IMR-90 (cell line): ENCODE results near the gene NRL. TPM values are rescaled to one million over a fixed set of nuclear protein-coding genes. Genes with fewer than 3 reads are reported as not detected.

Experiments used
- ATAC-seq: fragments of 200-7000 bp; cut with Tn5 transposase; 2 replicates; pipeline ENCODE4 v1.9.1; 2020; ENCODE audit warnings: low read depth, mild to moderate bottlenecking, moderate library complexity
- BruUV-seq: library from RNA; stranded (reverse); fragments of 400-500 nt; replicated peaks from 2 replicates; lab custom pipeline; 2021; lab: Mats Ljungman, UMichigan
- CTCF ChIA-PET: fragments of 300-600 bp; formaldehyde crosslinking; extraction: SDS; loops from one replicate; lab custom pipeline; 2021; ENCODE audit warnings: antibody characterized with exemption; lab: Yijun Ruan, JAX
- POLR2A ChIA-PET: fragments of 300-600 bp; sonication (Branson Sonifier 250); formaldehyde crosslinking; loops from one replicate; lab custom pipeline; 2022; ENCODE audit warnings: antibody characterized with exemption; ENCODE audit not compliant: unreplicated experiment; lab: Charles Lee
- DNase-seq: peaks from one replicate; pipeline ENCODE4 v3.0.0; 2013
- H2AFZ ChIP-seq: replicated peaks from 2 replicates; pipeline ENCODE3; 2013; ENCODE audit warnings: low read length, mild to moderate bottlenecking; ENCODE audit not compliant: poor library complexity
- H2AK5ac ChIP-seq: 2 replicates; pipeline ENCODE4 v1.6.1; 2013; ENCODE audit warnings: low read depth, low read length, inconsistent platforms
- H2AK9ac ChIP-seq: replicated peaks from 2 replicates; pipeline ENCODE3; 2013; ENCODE audit warnings: mild to moderate bottlenecking, low read depth, low read length, moderate library complexity; ENCODE audit not compliant: poor library complexity
- H2BK120ac ChIP-seq: 2 replicates; pipeline ENCODE4 v1.6.1; 2013; ENCODE audit warnings: low read depth, low read length, inconsistent platforms
- H2BK15ac ChIP-seq: 3 replicates; pipeline ENCODE4 v1.6.1; 2013; ENCODE audit warnings: low read depth, low read length, inconsistent platforms
- H2BK20ac ChIP-seq: 2 replicates; pipeline ENCODE4 v1.6.1; 2013; ENCODE audit warnings: low read depth, mild to moderate bottlenecking, inconsistent platforms, low read length, moderate library complexity
- H2BK5ac ChIP-seq: 2 replicates; pipeline ENCODE4 v1.6.1; 2013; ENCODE audit warnings: mild to moderate bottlenecking, low read depth, low read length, inconsistent platforms; ENCODE audit not compliant: poor library complexity, severe bottlenecking
- H3K14ac ChIP-seq: replicated peaks from 2 replicates; pipeline ENCODE4 v1.6.1; 2013; ENCODE audit warnings: low read depth, low read length, inconsistent platforms
- H3K18ac ChIP-seq: 2 replicates; pipeline ENCODE4 v1.6.1; 2013; ENCODE audit warnings: low read depth, low read length, control low read depth
- H3K23ac ChIP-seq: 2 replicates; pipeline ENCODE4 v1.6.1; 2013; ENCODE audit warnings: low read depth, low read length, inconsistent platforms
- H3K27ac ChIP-seq: 2 replicates; pipeline ENCODE4 v1.5.1; 2013; ENCODE audit warnings: mild to moderate bottlenecking, control low read depth, low read length; ENCODE audit not compliant: insufficient read depth
- H3K27me3 ChIP-seq: 2 replicates; pipeline ENCODE4 v1.6.1; 2013; ENCODE audit warnings: low read length; ENCODE audit not compliant: control insufficient read depth, insufficient read depth
- H3K36me3 ChIP-seq: 2 replicates; pipeline ENCODE4 v1.6.1; 2013; ENCODE audit warnings: low read length, mixed read lengths; ENCODE audit not compliant: control insufficient read depth, insufficient read depth
- H3K4ac ChIP-seq: 2 replicates; pipeline ENCODE4 v1.6.1; 2013; ENCODE audit warnings: low read depth, low read length, inconsistent platforms
- H3K4me1 ChIP-seq: 2 replicates; pipeline ENCODE4 v1.6.1; 2013; ENCODE audit warnings: low read length, mixed read lengths; ENCODE audit not compliant: control insufficient read depth, insufficient read depth
- H3K4me2 ChIP-seq: 2 replicates; pipeline ENCODE4 v1.6.1; 2013; ENCODE audit warnings: low read depth, mild to moderate bottlenecking, control low read depth, low read length, moderate library complexity
- H3K4me3 ChIP-seq: 2 replicates; pipeline ENCODE4 v1.5.1; 2013; ENCODE audit warnings: low read depth, mild to moderate bottlenecking, control low read depth, low read length, moderate library complexity; ENCODE audit not compliant: insufficient read depth
- H3K56ac ChIP-seq: 2 replicates; pipeline ENCODE4 v1.6.1; 2013; ENCODE audit warnings: low read length, inconsistent platforms; ENCODE audit not compliant: insufficient read depth; ENCODE audit errors: extremely low read depth
- H3K79me1 ChIP-seq, 2 experiments: 2 replicates each; pipeline ENCODE4 v1.6.1; 2013; ENCODE audit warnings: low read length in 2 of 2, inconsistent platforms in 1 of 2, low read depth in 1 of 2
- H3K9ac ChIP-seq: 2 replicates; pipeline ENCODE4 v1.6.1; 2013; ENCODE audit warnings: low read depth, low read length, control low read depth
- H3K9me1 ChIP-seq: 2 replicates; pipeline ENCODE4 v1.6.1; 2013; ENCODE audit warnings: low read length, inconsistent platforms; ENCODE audit not compliant: insufficient read depth
- H3K9me3 ChIP-seq: 2 replicates; pipeline ENCODE4 v1.6.1; 2013; ENCODE audit warnings: low read length; ENCODE audit not compliant: control insufficient read depth, insufficient read depth
- H4K20me1 ChIP-seq: 2 replicates; pipeline ENCODE4 v1.6.1; 2013; ENCODE audit warnings: low read length, inconsistent platforms; ENCODE audit not compliant: insufficient read depth
- H4K5ac ChIP-seq: 2 replicates; pipeline ENCODE4 v1.6.1; 2013; ENCODE audit warnings: mild to moderate bottlenecking, low read depth, low read length, control low read depth
- H4K8ac ChIP-seq, 2 experiments: 2 replicates each; pipeline ENCODE4 v1.6.1; 2013; ENCODE audit warnings: low read depth in 2 of 2, low read length in 2 of 2, control low read depth in 1 of 2, inconsistent platforms in 1 of 2
- H4K91ac ChIP-seq: 2 replicates; pipeline ENCODE4 v1.6.1; 2013; ENCODE audit warnings: low read depth, low read length, inconsistent platforms; ENCODE audit not compliant: insufficient read depth
- BHLHE40 ChIP-seq: fragments of 150-350 bp; IDR thresholded peaks from 2 replicates; pipeline ENCODE4 v1.6.1; 2016; ENCODE audit warnings: mild to moderate bottlenecking, low read depth, low read length
- MAFK ChIP-seq: IDR thresholded peaks from 2 replicates; pipeline ENCODE4 v1.6.1; 2012; ENCODE audit warnings: low read depth, low read length, improper control_type of control experiment
- RAD21 ChIP-seq: IDR thresholded peaks from 2 replicates; pipeline ENCODE4 v1.6.1; 2012; ENCODE audit warnings: low read length, improper control_type of control experiment
- RFX5 ChIP-seq: IDR thresholded peaks from 2 replicates; pipeline ENCODE4 v1.8.0; 2012; ENCODE audit warnings: low read depth, mild to moderate bottlenecking, low read length, moderate library complexity
- WGBS, 2 experiments: methylation state at CpG; one replicate each; pipeline versions ENCODE4 v1.1.5 to v1.1.7; 2013; ENCODE audit warnings: missing lambda C conversion rate in 2 of 2; ENCODE audit not compliant: insufficient read length in 1 of 2; ENCODE audit errors: extremely low coverage in 2 of 2; 5-methylcytosine and 5-hydroxymethylcytosine counted together
- dilution Hi-C: fragments of 300-500 bp; cut with HindIII; formaldehyde crosslinking; loops from one replicate; pipeline ENCODE4 v1.14.3; 2018; ENCODE audit warnings: low sequenced_read_pairs; ENCODE audit not compliant: unreplicated experiment
- in situ Hi-C: fragments of 300-500 bp; cut with MboI; formaldehyde crosslinking; loops from 3 replicates; pipeline ENCODE4 v1.14.3; 2019; ENCODE audit warnings: low sequenced_read_pairs, inconsistent platforms, mixed read lengths
- intact Hi-C: fragments of 100-400 bp; cut with micrococcal nuclease; formaldehyde crosslinking; loops from 2 replicates; pipeline ENCODE4 v1.10.0; 2022
- polyA plus RNA-seq, 3 experiments: library from polyadenylated mRNA; depleted of rRNA; stranded (reverse); fragments of >200 nt; gene quantifications; 2 replicates each; pipeline ENCODE4 v1.2.3, GENCODE V29; 2012; ENCODE audit warnings: low replicate concordance in 1 of 3
- total RNA-seq: library from RNA; depleted of rRNA; stranded (reverse); fragments of >200 nt; gene quantifications from 2 replicates; pipeline ENCODE4 v1.2.3, GENCODE V29; 2012

Gene NRL
- total and polyA plus RNA-seq, 2 of the 4 experiments (the other 2 are of a cell fraction) = 0.18 to 0.70 TPM

DNA sequence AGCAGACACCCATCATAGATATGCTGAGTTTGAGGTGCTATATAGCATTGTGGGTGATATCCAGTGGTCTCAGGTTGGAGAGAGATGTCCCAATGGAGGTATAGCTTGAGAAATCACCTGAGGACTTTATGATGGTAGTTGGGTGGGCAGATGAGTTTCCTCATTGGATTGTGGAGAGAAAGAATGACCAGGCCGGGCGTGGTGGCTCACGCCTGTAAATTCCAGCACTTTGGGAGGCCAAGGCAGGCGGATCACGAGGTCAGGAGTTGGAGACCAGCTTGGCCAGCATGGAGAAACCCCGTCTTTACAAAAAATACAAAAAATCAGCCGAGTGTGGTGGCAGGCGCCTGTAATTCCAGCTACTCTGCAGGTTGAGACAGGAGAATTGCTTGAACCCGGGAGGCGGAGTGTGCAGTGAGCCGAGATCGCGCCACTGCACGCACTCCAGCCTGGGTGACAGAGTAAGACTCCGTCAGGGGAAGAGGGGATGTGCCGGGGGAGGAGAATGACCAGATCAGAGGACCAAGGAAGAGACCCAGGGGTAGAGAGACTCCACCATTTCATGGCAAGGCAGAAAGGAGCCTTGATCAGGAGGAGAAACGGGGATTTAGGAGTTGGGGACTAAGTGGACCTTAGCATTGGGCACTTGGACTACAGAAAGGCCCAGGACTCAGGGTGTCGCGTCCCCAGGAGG lies 21.4 kb downstream of the NRL start:
- dilution Hi-C loops = no loop called here
- in situ Hi-C loops = loop anchor here (5.0 to 10.0 kb wide), 2 partner anchors 36 to 119 kb away; no protein-coding TSS in a partner anchor
- ChIA-PET POLR2A (interaction anchor here (0.6 kb wide), 1 partner anchor 228 kb away, joined by 7 read pairs; no protein-coding TSS in a partner anchor), CTCF (interaction anchor here (0.7 to 3.5 kb wide), 4 partner anchors 12 to 36 kb away, joined by 3 to 30 read pairs (median 12); no protein-coding TSS in a partner anchor)
- Histone ChIP-seq H3K18ac (peak overlapping the region; percentile 18; the same call in 1 of the 2 replicates), H4K20me1 (peaks cover 12% of the 10 kb centered on the region; the same call in 1 of the 2 replicates), H3K4me3 (peak overlapping the region; percentile 72; the same call in 1 of the 2 replicates), H3K9me1 (peaks cover 13% of the 10 kb centered on the region), H2BK5ac (no peak overlapping the region), H3K9ac (peak overlapping the region; percentile 50), H4K8ac (peak overlapping the region; percentile 94 to 95), H3K4me2 (peak overlapping the region; percentile 49), H4K91ac (peak overlapping the region; percentile 96), H3K14ac (peak overlapping the region; percentile 65), H3K36me3 (peaks cover 4% of the 10 kb centered on the region; the same call in 1 of the 2 replicates), H2BK120ac (peak overlapping the region; percentile 70), H3K4me1 (peaks cover 8% of the 10 kb centered on the region), H3K4ac (peak overlapping the region; percentile 90), H3K27me3 (no peaks in the 10 kb centered on the region), H2AK9ac (peak overlapping the region; percentile 78), H3K23ac (peak overlapping the region; percentile 68), H2AFZ (peak overlapping the region; percentile 98), H3K56ac (peak overlapping the region; percentile 66; the same call in 1 of the 2 replicates), H3K27ac (peak overlapping the region; percentile 80), H3K9me3 (no peaks in the 10 kb centered on the region), H3K79me1 (peaks cover 16 to 32% of the 10 kb centered on the region in 2 experiments), H4K5ac (peak overlapping the region; percentile 47), H2AK5ac (peak overlapping the region; percentile 97), H2BK15ac (peak overlapping the region; percentile 81), H2BK20ac (peak overlapping the region; percentile 85)
- BruUV-seq = no TSS peak
- ATAC-seq (no peak), DNase-seq (no peak)
- 100% methylated on average over 7 of the region's 19 CpGs; no CpG with 5 or more reads in 1 of the 2 experiments for WGBS, 2 experiments
- TF ChIP-seq RAD21 (no peak), RFX5 (no peak), BHLHE40 (no peak), MAFK (no peak)
- intact Hi-C loops = no loop called here
